Ishikawa (cell line): ENCODE measurements around the gene MIDN.

Experiments used
- CREB1 ChIP-seq: IDR thresholded peaks from 2 replicates; pipeline ENCODE4 v1.6.1; 2012; ENCODE audit warnings: low read depth
- EP300 ChIP-seq: IDR thresholded peaks from 2 replicates; pipeline ENCODE4 v1.6.1; 2012; ENCODE audit warnings: borderline replicate concordance
- RAD21 ChIP-seq: IDR thresholded peaks from 2 replicates; pipeline ENCODE4 v1.6.1; 2012; ENCODE audit warnings: low read depth
- TAF1 ChIP-seq: IDR thresholded peaks from 2 replicates; pipeline ENCODE4 v1.6.1; 2012; ENCODE audit warnings: low read depth, mild to moderate bottlenecking
- YY1 ChIP-seq: IDR thresholded peaks from 2 replicates; pipeline ENCODE4 v1.6.1; 2012; ENCODE audit warnings: low read depth
- TF ChIP-seq, protein P1 (sequence below): IDR thresholded peaks from 2 replicates; pipeline ENCODE4 v1.6.1; 2012; ENCODE audit warnings: low read depth, mild to moderate bottlenecking

DNA sequence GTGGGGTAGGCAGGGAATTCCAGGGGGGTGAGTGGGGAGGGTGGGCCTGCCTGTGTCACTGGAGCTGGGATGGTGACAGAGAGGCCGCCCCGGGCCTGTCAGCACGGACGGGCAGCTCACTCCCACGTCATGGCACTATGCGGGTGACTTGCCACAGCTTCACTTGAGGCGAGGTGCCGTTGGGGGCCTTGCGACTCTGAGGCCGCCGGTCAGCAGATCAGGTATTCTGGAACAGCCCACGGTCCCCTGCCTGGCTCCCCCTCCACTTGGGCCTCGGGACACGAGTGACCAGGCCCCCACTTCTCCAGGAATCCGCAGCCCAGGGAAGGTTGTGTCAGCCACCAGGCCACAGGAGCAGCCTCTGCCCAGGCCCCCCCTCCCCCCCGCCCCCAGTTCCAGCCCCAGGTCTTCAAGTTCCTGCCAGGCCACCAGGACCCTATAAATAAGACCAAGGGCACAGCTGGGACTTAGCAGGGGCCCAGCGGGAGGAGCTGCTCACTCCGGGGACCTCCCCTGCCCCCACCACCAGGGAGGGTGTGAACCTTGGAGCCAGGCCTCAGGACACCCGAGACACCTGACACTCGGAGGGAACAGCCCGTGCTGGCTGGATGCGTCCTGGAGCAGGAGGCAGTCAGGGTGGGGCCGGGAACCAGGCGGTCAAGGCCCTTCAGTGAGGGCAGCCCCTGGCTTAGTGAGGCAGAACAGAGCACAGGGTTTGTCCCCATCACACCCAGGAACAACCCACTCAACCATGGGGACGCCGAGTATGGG is 2.7 kb upstream of the MIDN start:
- no peak for TF ChIP-seq YY1
- TF ChIP-seq TAF1, result no peak
- no peak for TF ChIP-seq CREB1
- no peak for TF ChIP-seq RAD21
- TF ChIP-seq, protein P1, sequence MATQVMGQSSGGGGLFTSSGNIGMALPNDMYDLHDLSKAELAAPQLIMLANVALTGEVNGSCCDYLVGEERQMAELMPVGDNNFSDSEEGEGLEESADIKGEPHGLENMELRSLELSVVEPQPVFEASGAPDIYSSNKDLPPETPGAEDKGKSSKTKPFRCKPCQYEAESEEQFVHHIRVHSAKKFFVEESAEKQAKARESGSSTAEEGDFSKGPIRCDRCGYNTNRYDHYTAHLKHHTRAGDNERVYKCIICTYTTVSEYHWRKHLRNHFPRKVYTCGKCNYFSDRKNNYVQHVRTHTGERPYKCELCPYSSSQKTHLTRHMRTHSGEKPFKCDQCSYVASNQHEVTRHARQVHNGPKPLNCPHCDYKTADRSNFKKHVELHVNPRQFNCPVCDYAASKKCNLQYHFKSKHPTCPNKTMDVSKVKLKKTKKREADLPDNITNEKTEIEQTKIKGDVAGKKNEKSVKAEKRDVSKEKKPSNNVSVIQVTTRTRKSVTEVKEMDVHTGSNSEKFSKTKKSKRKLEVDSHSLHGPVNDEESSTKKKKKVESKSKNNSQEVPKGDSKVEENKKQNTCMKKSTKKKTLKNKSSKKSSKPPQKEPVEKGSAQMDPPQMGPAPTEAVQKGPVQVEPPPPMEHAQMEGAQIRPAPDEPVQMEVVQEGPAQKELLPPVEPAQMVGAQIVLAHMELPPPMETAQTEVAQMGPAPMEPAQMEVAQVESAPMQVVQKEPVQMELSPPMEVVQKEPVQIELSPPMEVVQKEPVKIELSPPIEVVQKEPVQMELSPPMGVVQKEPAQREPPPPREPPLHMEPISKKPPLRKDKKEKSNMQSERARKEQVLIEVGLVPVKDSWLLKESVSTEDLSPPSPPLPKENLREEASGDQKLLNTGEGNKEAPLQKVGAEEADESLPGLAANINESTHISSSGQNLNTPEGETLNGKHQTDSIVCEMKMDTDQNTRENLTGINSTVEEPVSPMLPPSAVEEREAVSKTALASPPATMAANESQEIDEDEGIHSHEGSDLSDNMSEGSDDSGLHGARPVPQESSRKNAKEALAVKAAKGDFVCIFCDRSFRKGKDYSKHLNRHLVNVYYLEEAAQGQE, result no peak
- TF ChIP-seq EP300, result no peak
